ENCODE data around the gene CFAP107.
"Not testable (repeated sequence)": the region's sequence is repeated elsewhere in the genome, so short reads cannot be mapped to it uniquely, and the experiment has no call there.

Gene CFAP107

DNA sequence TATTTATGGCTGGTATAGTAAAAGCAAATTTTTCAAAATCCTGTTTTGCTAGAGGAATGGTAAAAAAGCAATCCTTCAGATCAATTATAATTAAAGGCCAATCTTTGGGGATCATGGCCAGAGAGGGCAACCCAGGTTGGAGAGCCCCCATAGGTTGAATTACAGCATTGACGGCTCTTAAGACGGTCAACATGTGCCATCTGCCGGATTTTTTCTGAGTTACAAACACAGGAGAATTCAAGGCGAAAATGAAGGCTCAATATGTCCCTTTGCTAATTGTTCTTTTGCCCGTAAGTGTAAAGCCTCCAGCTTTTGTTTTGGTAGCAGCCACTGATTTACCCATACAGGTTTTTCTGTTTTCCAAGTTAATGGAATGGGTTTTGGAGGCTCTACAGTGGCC is 35.5 kb downstream of the CFAP107 start:
- not testable (repeated sequence) for DNase-seq

DNA sequence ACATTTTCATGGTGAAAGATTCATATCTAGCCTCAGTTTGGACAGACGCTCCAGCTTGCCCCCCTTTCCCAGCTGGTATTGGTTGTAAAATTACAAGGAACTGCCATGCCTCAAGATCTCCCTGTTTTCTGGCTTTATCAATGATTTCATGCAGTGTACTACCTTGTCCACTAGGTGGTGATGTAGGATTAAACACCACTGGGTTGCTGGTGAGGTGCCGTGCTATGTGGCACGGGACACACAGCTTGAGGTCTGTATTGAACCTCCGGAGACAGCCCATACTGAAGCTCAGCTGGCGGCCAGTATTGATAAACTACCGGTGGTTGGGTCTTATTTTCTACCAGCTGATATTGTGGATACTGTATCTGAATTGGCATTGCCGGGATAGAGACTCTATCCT is 37.8 kb downstream of the CFAP107 start:
- not testable (repeated sequence) for DNase-seq

DNA sequence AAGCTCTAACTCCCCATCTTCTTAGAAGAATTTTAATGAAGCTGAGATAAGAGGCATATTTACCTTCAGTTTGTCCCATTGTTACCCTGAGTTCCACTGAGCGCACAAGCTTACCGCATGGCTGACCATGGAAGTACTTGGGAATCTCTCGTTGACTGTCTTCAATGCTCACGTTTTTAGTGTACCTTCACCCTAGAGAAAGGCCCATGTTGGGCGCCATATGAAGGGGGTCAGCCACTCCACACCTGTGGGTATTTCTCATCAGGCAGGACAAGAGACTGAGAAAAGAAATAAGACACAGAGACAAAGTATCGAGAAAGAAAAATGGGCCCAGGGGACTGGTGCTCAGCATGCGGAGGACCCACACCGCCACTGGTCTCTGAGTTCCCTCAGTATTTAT is 38.7 kb downstream of the CFAP107 start:
- DNase-seq = not testable (repeated sequence)

DNA sequence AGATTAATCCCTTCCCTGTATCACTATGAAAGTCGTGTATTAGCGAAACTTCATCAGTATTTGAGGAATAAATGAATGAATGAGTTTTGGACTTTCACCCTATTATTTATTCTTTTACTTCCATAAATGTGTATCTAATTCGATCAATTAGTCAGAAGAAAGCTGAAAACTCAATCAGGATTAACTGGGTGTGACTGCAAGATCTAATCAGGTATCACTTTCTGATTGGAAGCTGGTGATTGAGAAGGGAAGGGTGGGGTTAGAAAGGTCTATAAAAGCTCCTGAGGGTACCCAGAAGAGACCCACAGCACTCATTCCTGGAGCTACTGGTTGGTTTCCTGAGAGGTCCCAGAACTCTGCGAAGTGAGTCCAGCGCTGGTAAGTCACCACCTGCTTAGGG is 45.1 kb downstream of the CFAP107 start, which contains the start of gene PRAMEF1:
Gene PRAMEF1, plus strand, starts transcription at position 301 of the 400 bp plus-strand sequence. CDS start 1,831 bp downstream, outside the sequence.
- DNase-seq = not testable (repeated sequence)

DNA sequence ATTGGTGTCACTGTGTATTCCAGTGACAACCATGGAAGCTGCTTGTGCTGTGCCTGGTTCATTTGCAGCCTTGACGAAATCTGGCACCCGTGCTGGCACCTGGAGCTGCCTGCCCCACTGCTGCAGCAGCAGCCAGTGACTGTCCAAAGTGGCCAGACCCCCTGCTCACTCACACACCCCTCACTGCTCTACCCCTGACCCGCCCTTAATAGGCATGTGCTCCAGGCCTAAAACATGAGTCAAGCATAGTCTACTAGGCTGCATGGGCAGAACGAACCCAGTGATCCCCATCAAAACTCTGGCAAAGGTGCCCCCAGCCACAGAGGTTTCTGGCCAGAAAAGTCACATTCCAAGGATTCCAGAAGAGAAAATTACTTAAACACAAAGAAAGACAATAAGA is 52.9 kb downstream of the CFAP107 start:
- DNase-seq = no peak

DNA sequence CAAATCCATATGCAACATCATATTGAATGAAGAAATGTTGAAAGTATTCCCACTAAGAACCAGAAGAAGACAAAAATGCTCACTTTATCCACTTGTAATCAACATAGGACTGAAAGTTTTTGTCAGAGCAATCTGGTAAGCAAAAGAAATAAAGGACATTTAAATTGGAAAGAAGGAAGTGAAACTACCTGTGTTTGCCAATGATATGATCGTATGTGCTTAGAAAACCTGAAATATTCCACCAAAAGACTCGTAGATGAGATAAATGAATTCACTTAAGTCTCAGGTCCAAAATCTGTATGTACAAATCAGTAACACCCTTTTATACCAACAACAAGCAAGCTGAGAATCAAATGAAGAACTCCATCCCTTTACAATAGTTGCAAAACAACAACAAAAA is 53.7 kb downstream of the CFAP107 start:
- no peak for DNase-seq

DNA sequence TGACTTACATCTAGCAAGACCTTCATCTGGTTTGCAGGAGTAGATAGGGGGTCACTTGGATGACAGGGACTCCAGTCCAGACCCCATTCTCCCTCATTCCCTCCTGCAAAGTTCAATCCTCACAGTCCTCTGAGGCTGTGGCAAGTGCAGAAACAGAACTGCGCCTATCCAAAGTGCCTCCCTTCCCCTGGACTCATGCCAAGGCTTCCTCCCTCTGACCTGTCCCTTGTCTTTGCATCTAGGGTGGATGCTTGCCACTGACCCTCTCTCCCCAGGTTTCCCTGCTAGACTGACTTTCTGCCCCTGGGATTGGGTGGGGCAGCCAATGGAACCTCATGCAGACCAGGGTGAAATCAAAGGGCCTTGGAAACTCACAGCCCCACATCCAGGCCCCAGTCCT is 63.9 kb downstream of the CFAP107 start:
- DNase-seq = no peak

DNA sequence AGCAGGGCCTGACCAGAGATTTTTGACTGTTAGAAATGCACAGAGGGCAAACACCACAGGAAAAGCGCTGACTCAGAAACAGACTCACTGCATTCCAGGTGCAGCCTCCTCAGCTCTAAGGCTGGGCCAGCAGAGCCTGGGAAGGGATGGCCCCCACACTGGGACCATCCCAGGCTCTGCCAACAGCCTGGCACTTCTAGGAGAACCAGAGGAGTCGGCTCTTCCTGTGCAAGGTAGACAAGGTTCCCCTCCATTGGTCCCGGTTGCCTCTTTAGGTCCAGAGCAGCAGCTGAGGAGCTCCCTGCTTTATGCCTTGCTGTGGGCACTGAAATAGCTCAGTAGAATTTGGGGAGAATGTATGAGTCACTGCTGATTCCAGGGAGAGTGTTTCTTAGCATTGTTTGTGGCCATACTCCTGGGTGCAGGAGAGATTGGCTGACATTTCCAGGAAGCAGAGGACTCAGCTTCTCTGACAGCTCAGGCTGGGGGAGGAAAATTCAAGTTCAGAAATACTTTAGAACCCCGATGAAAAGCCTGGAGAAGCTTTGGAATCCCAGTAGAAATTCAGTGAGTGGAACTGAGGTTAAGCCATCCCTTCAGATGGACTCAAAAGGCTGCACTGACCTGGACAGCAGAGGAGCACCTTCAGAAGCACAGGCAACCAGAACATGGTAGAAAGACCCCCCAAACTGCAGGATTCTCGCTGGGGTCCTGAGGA is 64.8 kb downstream of the CFAP107 start:
- DNase-seq = no peak

DNA sequence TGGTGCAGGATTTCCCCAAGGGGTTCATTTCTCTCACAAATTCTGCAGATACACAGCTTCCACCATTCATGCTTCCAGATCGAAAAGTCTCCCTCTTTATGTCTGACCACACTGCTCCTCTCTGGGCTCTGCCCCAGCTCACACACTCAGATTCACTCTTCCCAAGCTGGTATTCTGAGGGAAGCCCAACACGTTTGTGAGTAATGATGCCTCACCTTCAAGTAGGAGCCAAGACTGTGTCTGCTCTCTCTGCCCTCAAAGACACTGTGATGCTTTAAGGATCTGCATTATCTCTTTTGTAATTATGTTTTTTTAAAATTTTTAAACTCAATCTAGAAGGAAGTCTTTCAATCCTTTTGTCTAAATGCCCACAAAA is 65.4 kb downstream of the CFAP107 start:
- no peak for DNase-seq

Data from NCI-H187 (cell line).